ENCODE results near the gene PALMD.

PALMD gene

DNA sequence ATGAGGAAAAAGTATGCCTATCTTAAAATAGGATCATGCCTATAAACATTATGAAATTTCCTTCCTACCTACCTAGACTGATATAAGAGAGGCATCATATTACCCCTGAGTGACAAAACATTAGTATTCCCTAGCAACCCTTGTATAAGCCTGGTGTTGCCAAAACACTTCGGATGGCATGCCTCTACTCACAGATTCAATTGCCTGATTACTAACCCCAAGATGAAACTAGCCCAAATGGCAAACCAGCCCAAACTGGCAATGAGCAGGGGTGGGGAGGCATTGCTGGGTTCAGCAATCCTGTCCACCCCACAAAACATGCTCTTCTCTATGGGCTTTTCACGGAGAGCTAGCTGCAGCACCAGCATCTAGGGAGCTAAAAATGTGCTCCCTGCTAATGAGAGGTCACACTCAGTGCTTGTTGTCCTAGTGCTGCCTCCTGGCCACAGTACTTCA, 13.9 kb downstream of the PALMD start:
- no peak for DNase-seq (ENCODE audit: low read depth)

DNA sequence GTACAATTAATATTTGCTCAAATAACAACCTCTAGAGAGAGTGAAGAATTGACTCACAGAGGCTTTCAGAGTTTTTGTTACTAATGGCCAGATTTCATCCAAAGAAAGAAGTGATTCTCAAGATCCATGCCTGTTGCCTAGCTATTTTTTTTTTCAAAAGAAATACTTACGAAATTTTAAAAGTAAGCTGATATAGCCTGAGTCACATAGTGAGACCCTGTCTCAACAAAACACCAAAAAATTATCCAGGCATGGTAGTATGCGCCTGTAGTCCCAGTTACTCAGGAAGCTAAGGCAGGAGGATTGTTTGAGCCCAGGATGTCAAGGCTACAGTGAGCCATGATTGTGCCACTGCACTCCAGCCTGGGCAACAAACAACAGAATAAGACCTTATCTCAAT, 14.6 kb downstream of the PALMD start:
- no peak for DNase-seq (ENCODE audit: low read depth)

DNA sequence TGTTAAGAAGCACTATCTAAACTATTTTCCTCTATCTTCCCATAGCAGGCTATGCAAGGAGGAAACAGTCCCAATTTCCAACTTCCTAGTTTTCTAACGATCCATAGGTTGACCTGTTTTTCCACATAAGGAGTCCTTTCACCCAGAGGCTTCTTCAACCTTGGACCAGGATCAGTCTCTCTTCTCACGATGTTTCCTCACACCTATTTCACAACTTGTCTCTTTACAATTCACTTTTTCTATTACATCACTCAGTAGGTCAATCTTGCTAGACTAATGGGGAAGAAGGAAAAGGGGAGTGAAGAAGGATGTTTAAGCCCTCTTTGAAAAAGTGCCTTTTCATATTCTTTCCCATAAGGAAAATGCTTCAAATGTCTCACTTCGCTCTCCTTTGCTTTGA, 15.9 kb downstream of the PALMD start:
- DNase-seq (ENCODE audit: low read depth) = no peak

DNA sequence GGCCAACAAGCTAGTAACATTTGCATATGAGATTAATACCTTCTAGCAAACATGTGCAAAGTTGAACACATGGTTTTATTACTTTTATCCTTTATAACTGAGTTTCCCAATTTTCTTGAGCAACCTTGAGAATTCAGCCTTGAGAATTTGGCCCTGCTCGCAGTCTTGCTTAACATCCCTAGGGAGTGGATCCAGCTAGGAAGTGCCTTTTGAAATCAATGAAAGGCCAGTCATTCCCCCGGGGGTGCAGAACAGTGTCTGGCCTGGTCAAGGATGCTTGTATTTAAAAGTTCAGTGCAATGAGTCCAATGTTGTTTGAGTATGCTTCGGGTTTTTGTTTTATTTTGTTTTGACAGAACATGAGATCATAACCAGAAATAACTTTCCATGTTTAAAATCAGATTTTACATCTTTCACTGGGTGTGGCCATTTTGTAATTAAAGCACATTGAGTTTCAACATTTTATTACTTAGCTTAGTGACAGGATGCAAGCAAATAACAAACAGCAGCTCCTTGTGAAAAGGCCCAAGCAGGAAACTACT, 16.7 kb downstream of the PALMD start:
- DNase-seq (ENCODE audit: low read depth) = peak; percentile 66

DNA sequence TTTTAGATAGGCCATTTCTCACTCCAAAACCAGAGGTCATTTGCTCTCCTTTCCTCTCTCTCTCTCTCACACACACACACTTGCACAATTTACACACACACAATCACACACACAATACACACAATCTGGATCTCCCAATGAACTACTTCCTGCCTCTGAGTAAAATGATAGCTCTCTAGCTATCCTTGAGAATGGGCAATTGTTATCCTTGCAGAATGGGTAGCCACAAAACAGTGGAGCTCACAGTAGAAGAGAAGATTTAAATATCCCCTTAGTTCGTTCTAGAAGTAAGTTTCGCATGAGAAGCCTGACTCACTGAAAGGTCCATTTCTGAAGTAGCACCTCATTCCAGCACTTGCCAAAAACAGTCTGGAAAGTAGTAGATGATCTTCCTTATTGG, 17.6 kb downstream of the PALMD start:
- no peak for DNase-seq (ENCODE audit: low read depth)

DNA sequence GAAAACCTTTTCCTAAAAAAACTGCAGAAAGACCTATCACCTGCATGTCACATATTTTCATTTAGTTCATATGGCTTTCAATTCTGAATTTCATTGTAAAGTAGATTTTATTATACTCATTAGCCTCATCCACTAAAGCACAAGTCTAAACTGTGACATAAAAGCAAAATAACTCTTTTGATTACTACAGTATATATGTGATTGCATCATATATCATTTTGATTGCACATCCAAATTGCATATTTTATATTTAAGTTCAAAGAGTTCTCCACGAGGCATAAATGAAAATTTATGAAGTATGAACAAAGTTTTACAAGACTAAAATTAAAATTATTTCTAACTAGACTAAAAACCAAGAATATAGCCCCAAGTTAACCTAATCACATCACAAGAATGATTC, 19.3 kb downstream of the PALMD start:
- DNase-seq (ENCODE audit: low read depth) = no peak

DNA sequence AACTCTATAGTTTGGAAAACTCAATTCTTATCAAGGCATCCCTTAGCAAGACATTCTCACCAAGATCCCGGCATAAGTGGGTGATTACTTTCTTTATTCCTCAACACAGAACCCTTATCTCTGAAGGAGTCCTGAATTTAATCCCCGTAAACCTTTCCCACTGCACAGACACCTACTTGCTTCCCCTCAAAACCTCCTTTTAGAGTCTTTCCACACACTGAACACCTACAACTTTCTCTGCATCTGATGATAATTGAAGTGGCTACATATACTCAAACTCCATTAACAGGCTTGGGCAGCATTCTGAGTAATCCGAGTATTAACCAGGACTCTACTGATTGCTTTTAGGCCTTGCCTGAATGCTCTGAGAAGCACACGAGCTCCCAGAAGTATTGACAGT, 23.5 kb downstream of the PALMD start:
- no peak for DNase-seq (ENCODE audit: low read depth)

DNA sequence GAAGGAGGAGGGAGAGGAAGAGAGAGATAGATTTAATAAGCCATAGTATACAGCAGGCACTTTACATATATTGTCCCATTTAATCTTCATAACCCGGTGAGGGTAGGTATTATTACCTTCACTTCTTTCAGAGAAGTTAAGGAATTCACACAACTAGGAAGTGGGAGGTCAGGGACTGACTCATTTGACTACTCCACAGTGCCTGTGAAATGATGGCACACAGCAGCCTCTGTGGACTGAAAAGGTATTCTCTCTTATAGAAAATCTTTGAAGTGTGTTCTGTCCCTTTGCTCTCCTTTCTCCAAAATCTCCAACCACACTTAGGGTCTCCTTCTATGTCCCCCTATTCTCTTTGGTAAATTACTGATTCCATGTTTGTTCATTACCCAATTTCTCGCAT, 23.9 kb downstream of the PALMD start:
- DNase-seq (ENCODE audit: low read depth) = no peak

DNA sequence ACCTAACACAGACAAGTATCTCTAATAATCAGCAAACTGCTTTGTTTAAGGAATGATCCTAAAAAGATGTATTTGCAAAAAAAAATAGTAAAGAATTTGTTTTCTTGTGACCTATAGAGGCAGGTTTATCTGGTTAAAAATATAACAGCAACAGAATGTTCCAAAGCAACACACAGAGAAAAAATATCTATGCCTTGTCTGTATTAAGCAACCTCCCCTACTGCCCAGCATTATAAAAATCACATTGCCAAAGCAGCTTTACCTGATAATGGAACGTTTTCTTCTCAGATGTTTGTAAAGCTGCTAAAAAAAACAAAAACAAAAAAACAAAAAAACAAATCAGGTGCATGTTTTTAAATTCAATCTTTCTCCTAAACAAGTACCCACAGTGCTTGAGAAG, 24.7 kb downstream of the PALMD start:
- no peak for DNase-seq (ENCODE audit: low read depth)

DNA sequence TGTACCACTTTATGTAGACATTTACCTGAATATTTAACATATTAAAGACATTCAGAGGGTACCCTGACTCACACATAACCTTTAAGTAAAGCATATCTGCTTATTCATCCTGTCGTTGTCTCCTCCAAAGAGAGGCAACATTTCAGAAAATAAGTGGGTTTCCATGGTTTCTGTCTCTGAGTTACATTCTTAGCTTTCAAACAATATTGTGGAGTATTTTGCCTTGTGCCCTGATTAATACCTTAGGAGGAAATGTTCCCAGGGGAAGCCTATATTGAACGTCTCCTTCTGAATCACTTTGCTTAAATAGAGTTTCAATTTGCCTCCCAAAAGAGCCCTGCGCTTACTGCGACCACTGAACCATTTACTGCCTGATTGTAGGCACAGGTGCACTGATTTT, 26.1 kb downstream of the PALMD start:
- no peak for DNase-seq (ENCODE audit: low read depth)

DNA sequence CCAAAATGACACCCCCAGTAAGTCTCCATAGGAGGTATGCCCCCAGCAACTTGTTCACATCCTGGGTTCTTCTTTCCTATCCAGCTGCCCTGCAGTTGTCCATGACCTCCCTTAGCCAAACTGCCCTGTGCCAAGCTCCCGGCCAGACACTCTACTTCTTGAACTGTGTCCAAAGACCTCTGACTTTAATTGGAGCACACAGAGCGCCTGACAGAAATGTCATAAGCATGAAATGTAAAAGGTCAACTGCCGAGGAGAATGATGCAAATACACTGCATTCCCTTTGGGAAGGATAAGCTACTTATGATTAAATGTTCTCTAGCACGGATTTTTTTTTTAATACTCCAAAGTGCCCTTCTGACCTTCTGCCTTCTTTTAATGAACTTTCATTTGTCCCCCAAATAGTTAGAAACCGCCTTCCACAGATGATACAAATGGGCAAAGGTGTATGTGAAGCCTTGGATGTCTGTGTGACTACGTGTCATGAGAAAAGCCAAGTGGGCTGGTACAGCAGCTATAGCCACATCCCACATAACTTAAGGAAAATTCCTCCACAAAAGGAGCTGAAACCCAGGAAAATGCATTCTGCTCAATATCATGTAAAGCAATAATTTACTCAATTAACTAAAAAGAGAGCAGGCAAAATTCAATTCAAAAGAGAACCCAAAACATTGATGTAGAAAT, 26.8 kb downstream of the PALMD start:
- DNase-seq (ENCODE audit: low read depth) = no peak

DNA sequence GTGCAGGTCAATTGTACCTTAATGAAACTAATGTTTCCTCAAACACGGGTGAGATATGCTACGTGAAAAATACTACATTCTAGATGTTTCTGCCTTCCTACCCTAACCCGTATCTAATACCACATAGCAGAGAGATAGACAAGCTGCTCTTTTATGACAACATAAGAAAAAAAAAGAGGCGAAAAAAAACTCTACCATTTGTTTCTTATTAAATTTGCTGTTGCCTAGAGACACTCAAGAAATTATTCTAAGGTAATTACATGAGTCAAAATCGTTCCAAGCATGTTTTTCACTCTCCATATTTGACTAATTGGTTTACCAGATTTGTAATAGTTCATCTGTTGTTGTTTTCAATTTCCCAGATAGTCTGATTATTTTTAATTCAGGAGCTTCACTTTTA, 27.4 kb downstream of the PALMD start:
- DNase-seq (ENCODE audit: low read depth) = no peak

DNA sequence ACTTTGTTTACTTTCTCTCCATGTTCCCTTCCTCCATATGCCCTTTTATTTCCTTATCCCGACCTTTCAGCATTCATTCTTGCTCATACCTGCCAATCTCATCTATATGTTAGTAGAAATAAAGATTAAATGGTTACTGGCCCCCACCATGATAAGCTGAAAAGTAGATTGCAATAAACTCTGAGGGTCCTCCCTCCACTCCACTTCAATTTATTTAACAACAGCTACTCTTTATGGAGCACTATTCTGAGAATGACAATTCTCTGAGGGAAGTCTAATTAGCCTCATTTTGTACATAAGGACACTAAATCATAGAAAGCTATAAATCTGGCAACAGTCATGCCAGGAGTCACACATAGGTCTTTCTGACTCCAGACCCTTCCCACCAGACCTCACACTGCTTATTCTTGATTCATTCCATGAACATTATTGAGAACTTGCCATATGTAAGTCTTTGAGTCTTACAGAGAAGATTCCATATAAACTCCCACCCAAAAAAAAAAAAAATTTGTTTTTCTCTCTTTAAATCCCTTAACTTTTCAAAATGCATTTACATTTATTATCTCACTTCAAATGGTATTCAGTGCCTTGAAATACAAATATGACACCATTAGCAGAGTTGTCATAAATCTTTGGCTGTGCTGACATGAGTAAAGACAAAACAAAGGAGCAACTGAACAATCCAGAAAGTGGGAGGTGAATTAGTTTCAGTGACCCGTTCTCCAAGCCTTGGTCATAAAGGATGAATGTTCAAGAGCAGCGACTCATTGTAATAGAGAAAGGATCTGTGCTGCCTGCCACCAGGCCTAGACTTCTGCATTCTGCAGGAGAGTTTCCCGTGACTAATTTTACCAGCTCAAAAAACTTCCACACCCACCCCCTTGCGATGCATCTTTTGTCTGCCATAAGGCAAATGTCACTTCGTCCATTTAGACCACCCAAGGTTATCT, 28.5 kb downstream of the PALMD start:
- DNase-seq (ENCODE audit: low read depth) = no peak

DNA sequence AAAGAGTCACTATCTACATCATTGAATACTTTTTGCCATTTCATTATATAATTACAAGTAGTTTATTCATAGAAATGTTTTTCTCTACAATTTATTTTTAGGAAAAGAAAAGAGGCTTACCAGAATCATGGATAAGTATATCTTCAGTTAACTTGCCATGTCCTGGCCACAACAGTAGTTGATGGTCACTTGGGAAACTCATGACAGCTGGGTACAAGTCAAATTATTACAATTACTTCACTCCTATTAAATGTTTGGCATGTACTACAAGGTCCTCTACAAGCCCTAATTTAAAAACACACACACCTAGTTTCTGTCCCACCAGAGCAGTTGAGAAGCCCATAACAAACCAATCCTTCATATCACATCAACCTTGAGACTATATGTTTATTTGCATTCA, 29.4 kb downstream of the PALMD start:
- no peak for DNase-seq (ENCODE audit: low read depth)

DNA sequence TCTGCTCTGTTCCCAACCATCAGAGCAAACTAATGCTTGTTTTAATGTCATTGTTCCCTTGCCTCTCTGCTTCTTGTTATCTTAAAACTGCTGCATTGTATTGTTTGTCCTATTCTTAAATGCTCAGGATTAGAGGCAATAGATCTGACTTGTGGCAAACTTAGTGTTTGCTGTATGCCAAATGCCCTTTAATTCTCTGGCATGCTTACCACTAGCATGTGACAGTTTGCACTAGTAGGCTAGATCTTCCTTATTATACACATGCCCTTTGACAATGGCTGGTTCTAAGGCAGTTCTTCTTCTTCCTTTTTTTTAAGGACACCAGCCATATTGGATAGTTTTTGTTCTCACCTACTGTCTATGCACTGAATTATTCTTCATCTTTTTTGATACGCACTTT, 30.1 kb downstream of the PALMD start:
- no peak for DNase-seq (ENCODE audit: low read depth)

DNA sequence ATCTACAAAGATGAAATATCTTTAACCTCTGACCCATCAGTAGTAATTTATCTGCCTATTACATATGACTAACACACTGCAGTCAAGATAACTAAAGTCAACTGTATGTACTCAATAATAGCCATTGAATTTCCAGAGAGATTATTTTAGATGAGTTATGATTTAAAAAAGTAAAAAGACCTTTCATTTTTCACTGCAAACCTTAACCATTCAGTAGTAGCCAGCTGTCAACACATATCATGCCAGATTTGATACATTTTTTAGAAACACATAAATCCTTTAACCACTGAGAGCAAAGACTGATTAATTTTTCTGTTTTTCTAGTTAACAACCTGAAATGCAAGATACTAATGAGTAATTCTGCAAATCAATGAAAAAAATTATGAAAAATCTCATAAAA, 31.0 kb downstream of the PALMD start:
- DNase-seq (ENCODE audit: low read depth) = no peak

DNA sequence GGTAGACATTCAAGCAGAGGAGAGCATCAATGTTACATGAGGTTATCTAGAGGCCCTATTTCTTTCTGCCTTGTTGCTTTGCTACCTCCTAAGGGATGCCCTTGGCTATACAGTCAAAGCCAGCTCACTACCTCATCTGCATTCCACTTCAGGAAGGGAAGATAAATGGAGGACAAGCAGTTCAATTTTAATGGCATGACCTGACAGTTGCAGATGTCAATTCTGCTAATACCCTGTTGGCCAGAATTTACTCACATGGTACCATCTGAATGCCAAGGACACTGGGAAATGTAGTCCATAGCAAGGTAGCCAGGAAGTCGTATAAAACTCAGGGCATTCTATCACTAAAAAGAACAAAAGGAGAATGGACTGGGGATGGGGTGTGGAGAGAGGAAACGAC, 31.5 kb downstream of the PALMD start:
- DNase-seq (ENCODE audit: low read depth) = no peak

DNA sequence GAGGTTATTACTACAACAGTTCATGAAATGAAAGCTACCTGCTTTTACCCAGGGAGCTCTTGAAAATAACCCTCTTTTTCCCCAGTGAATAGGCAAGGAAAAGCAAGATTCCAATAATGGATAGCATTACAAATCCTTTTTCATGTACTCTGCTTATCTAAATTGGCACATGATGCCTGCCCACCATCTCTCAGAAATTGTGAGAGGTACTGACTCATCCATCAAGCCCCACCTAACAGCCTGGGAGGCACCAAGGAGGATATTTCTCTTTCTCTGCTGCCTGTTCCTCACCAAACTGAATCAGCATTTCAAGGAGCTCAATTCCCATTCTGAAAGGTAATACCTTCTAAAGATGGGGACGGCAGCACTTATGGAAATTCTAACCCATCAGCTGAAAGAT, 34.4 kb downstream of the PALMD start:
- no peak for DNase-seq (ENCODE audit: low read depth)

DNA sequence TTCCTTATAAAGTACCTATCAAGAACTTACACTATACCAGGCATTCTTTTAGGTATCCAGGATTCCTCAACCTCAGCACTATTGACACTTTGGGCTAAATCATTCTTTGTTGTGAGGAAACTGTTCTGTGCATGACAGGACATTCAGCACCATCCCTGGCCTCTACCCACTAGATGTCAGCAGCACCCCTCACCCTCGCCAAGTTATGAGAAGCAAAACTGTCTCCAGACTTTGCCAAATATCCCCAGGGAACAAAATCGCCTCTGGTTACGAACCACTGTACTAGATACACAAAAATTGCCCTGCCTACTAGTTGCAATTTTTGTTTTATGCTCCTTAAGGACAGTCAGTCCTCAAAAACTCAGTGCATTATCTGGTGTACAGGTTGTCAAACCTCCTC, 35.7 kb downstream of the PALMD start:
- DNase-seq (ENCODE audit: low read depth) = no peak

DNA sequence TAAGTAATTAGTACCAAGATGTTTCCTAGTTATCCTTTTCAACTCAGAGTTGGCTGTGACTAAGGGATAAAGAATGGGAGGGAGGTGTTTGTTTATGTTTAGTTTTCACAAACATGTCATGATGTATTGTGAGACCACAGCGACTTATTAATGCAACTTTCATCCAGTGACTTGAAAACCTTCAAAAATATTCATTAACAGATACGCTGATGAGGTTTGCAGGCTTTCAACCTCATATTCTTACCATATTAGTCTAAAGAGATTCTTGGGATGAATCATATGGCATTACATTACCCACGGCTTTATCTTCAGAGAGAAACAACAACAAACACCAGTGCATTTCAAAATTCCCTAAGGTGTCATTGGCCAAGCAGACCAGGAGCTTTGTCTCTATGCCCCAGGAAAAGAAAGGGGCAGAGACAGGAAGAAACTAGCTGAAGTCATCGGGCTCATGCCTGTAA, 36.4 kb downstream of the PALMD start:
- peak; percentile 46 for DNase-seq (ENCODE audit: low read depth)

DNA sequence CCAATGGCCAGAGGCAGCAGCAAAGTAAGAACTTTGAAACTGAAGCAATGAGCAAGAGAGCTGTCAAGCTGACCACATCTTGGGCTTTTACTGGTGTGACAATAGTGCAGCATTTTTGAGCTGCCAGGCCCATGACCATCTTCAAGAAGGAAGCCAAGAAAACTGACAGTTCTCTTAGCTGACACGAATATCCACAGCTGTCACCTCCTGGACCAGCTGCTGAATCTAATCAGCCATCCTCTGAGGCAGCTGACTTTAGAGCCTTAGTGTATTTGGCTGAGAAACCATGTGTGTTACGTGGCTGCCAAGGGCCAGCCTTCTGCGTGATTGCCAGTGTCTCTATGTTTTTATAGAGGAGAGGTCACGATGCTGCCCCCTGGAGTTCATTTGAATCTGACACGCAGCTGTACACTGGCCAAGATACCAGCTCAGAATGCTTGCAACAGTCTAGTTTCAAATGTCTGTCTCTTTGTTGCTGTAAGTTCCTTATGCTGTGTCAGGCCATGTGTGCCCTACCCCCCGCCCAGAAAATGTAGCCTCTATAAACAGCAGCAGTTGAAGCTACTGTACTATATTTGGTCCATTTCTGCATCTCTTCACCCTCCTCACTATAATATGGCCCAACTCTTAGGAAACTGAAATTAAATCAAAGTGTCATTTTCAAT, 39.7 kb downstream of the PALMD start:
- no peak for DNase-seq (ENCODE audit: low read depth)

DNA sequence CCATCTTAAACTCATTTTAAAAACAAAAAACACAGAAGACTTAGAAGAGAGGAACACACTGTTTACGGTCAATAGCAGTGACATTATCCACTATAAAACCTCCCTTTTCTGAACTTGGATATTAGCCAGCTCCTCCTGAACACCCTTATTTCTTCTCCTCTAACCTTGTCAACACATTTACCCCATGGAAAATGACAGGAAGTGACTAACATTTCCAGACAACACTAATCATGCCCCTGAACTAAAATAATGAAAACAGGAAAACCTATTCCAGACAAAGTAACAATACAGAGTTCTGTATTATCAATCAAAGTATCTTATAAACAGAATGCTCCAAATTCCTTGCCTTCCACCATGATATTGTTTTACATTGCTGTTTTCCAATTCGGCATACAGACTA, 45.3 kb downstream of the PALMD start:
- DNase-seq (ENCODE audit: low read depth) = no peak

DNA sequence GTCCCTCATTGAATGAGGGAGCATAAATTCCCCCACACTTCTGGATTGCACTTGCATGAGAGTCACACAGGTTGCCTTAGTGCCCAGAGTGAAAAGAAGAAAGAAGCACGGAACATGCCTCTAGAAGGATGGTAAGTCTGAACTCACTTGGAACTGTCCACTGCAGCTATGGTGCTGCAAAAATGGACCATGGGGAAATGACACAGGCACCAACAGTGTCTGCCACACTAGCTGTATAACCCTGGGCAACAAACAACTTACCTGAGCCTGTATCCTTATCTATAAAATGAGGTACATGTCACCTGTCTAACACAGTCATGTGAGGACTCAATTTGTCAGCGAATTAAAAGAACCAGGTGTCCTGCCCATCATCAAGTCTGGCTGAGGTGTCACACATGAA, 50.7 kb downstream of the PALMD start:
- no peak for DNase-seq (ENCODE audit: low read depth)
